ENCODE measurements around the gene CNN3.

The CNN3 gene

DNA sequence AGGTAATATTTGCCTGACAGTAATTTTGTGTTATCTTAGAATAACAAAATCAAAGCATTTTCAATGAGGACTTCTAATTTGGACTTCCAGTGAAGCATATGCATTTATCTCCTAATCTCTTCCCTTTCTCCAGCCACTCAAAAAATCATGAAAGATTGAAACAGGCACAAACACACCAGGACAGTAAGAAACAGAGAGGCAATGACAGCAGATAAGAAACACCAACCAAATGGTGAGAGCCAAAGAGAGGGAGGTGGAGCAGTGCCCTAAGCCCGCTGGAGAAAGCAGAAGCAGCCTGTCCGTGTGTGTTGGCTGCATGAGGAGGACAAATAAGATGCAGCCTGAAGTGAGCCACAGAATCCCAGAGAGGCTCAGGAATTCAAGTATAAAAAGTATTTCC lies 67.7 kb downstream of the CNN3 start:
- CTCF ChIA-PET: interaction anchor here (1.5 to 12.5 kb wide), 3 partner anchors 6 to 188 kb away, joined by 14 to 290 read pairs (median 97); no protein-coding TSS in a partner anchor

DNA sequence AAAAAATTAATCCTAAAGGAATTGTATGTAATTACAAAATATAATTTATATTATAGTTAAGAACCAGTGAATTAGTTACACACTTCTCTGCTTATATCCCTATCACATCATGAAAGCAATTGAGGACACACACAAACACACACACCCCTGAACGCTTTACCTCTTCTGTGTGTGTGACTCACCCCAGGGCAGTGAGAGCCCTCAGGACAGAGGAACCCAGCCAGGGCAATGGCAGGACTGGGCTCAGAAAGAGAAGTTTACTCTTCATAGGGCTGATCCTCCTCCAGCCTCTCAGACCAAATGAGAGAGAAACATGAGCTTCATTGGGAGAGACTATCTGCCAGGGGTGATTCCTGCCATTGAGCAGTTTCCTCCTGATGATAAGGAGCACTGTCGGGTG lies 68.6 kb downstream of the CNN3 start:
- TF ChIP-seq, protein P1, sequence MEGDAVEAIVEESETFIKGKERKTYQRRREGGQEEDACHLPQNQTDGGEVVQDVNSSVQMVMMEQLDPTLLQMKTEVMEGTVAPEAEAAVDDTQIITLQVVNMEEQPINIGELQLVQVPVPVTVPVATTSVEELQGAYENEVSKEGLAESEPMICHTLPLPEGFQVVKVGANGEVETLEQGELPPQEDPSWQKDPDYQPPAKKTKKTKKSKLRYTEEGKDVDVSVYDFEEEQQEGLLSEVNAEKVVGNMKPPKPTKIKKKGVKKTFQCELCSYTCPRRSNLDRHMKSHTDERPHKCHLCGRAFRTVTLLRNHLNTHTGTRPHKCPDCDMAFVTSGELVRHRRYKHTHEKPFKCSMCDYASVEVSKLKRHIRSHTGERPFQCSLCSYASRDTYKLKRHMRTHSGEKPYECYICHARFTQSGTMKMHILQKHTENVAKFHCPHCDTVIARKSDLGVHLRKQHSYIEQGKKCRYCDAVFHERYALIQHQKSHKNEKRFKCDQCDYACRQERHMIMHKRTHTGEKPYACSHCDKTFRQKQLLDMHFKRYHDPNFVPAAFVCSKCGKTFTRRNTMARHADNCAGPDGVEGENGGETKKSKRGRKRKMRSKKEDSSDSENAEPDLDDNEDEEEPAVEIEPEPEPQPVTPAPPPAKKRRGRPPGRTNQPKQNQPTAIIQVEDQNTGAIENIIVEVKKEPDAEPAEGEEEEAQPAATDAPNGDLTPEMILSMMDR (IDR thresholded peaks at IDR 0.05; ENCODE audit: insufficient read depth, low read length, missing control alignments): no peak

More for the DNA sequence above, 67.7 kb downstream of the CNN3 start:
- no peak for DNase-seq (ENCODE audit: low read depth, low spot score)
- H3K4me3 ChIP-seq (ENCODE audit: low read depth, low read length): no peak overlapping the region
- TF ChIP-seq, protein P1 (IDR thresholded peaks at IDR 0.05; ENCODE audit: insufficient read depth, low read length, missing control alignments): no peak
- POLR2A ChIA-PET: interaction anchor here (0.5 to 1.0 kb wide), 2 partner anchors 64 to 112 kb away, joined by 3 read pairs; no protein-coding TSS in a partner anchor

DNA sequence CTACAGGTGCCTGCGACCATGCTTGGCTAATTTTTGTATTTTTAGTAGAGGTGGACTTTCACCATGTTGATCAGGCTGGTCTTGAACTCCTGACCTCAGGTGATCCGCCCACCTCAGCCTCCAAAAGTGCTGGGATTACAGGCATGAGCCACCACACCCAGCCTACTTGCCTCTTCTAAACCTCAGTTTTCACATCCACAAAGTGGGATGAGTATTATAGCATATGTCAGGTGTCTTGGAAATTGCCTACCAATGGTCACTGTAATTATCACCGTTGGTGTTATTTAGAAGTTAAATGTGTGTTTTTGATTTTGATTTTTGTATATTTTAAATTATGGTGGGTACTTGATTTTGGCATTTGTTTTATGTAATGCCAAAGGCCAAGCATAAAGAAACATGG lies 70.0 kb downstream of the CNN3 start:
- TF ChIP-seq, protein P1 (IDR thresholded peaks at IDR 0.05; ENCODE audit: insufficient read depth, low read length, missing control alignments): no peak
- DNase-seq (ENCODE audit: low read depth, low spot score): no peak
- H3K4me3 ChIP-seq (ENCODE audit: low read depth, low read length): no peak overlapping the region
- ChIA-PET POLR2A (interaction anchor here (0.7 kb wide), 1 partner anchor 17 kb away, joined by 3 read pairs; no protein-coding TSS in a partner anchor), CTCF (interaction anchor here (0.9 to 15.3 kb wide), 11 partner anchors 6 to 190 kb away, joined by 3 to 384 read pairs (median 63); no protein-coding TSS in a partner anchor)

More for the DNA sequence above, 68.6 kb downstream of the CNN3 start:
- ChIA-PET CTCF (interaction anchor here (0.6 to 15.3 kb wide), 3 partner anchors 35 to 189 kb away, joined by 5 to 384 read pairs (median 290); no protein-coding TSS in a partner anchor), POLR2A (no interaction called here)
- DNase-seq (ENCODE audit: low read depth, low spot score): no peak
- no peak overlapping the region for H3K4me3 ChIP-seq (ENCODE audit: low read depth, low read length)

DNA sequence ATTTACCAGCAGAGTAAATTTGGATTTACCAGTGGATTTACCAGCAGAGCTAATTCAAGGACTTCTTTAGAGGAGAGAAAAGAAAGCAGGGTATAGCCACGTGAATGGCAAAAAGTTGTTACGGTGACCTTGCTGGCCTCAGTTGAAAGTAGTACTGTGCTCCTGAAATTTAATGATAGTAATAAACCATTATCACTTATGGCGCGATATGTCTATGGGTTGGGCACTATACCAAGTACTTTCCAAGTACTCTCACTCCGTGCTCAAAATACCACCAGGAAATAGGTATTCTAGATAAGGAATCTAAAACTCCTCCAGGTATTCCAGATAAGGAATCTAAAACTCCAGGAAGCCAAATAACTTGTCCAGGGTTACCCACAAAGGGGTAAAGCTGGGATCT lies 70.9 kb downstream of the CNN3 start:
- DNase-seq (ENCODE audit: low read depth, low spot score): no peak
- no peak overlapping the region for H3K4me3 ChIP-seq (ENCODE audit: low read depth, low read length)
- ChIA-PET POLR2A (interaction anchor here (0.7 to 2.2 kb wide), 4 partner anchors 9 to 185 kb away, joined by 3 to 16 read pairs (median 6); no protein-coding TSS in a partner anchor), CTCF (interaction anchor here (0.8 to 15.3 kb wide), 20 partner anchors 7 to 392 kb away, joined by 3 to 384 read pairs (median 12); partner anchors contain the start of gene CNN3)
- TF ChIP-seq, protein P1 (IDR thresholded peaks at IDR 0.05; ENCODE audit: insufficient read depth, low read length, missing control alignments): no peak

DNA sequence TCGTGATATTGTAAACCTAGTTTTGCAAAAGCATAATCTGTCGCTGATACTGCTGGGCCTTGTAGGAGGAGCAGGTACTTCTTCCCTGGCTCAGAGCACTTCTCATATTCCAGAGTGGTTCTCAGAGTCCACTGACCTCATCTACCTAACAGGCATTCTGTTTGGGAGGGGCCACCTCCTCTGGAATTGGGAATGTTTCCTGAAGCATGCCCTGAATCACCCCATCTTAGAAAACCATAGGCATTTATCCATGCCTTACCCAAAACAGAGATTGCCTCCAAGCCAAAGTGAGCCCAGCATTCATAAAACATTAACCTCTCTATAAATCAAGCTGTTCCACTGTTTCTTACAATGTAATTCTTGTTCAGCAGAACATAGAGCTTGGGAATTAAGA lies 71.6 kb downstream of the CNN3 start:
- TF ChIP-seq, protein P1 (IDR thresholded peaks at IDR 0.05; ENCODE audit: insufficient read depth, low read length, missing control alignments): no peak
- DNase-seq (ENCODE audit: low read depth, low spot score): no peak
- CTCF ChIA-PET: interaction anchor here (0.8 to 15.3 kb wide), 33 partner anchors 8 to 392 kb away, joined by 3 to 384 read pairs (median 7); partner anchors contain the start of genes CNN3 and RWDD3
- no peak overlapping the region for H3K4me3 ChIP-seq (ENCODE audit: low read depth, low read length)
- POLR2A ChIA-PET: interaction anchor here (0.7 to 2.2 kb wide), 7 partner anchors 10 to 188 kb away, joined by 3 to 16 read pairs (median 5); partner anchors contain the start of gene CNN3
